IgD-negative memory B cell (primary cell): Measurements from ENCODE around the gene SGMS1. TPM values are rescaled to one million over a fixed set of nuclear protein-coding genes. Genes with fewer than 3 reads are reported as not detected.
A peak's percentile ranks its signal among the peaks of the same experiment; 100 is the strongest.
"Not testable (repeated sequence)": the region's sequence is repeated elsewhere in the genome, so short reads cannot be mapped to it uniquely, and the experiment has no call there.

Experiments
- H3K27ac Mint-ChIP-seq, 3 donors: one replicate each; pipeline ENCODE4 v1.8.0; 2020 to 2022; ENCODE audit warnings: mild to moderate bottlenecking in 3 of 3, mixed read lengths in 3 of 3, moderate library complexity in 1 of 3
- H3K27me3 Mint-ChIP-seq: one replicate; pipeline ENCODE4 v1.8.0; 2021; ENCODE audit warnings: mixed read lengths
- H3K36me3 Mint-ChIP-seq: one replicate; pipeline ENCODE4 v1.8.0; 2020; ENCODE audit warnings: mild to moderate bottlenecking, mixed read lengths
- H3K4me1 Mint-ChIP-seq, 3 donors: one replicate each; pipeline ENCODE4 v1.8.0; 2020 to 2022; ENCODE audit warnings: mixed read lengths in 3 of 3, mild to moderate bottlenecking in 1 of 3
- H3K4me3 Mint-ChIP-seq, 4 donors: one replicate each; pipeline ENCODE4 v1.8.0; 2020 to 2022; ENCODE audit warnings: mild to moderate bottlenecking in 4 of 4, mixed read lengths in 4 of 4, moderate library complexity in 3 of 4
- H3K9me3 Mint-ChIP-seq, 3 donors: one replicate each; pipeline ENCODE4 v1.8.0; 2020 to 2021; ENCODE audit warnings: mixed read lengths in 3 of 3, mild to moderate bottlenecking in 1 of 3
- polyA plus RNA-seq: library from polyadenylated mRNA; unstranded; fragments of 300-500 nt; fragmentation: Illumina TruSeq; gene quantifications from one replicate; pipeline ENCODE4 v1.2.3, GENCODE V29; 2021

SGMS1 gene
- polyA plus RNA-seq, 1 donor from 2014 or later = 12.4 TPM

DNA sequence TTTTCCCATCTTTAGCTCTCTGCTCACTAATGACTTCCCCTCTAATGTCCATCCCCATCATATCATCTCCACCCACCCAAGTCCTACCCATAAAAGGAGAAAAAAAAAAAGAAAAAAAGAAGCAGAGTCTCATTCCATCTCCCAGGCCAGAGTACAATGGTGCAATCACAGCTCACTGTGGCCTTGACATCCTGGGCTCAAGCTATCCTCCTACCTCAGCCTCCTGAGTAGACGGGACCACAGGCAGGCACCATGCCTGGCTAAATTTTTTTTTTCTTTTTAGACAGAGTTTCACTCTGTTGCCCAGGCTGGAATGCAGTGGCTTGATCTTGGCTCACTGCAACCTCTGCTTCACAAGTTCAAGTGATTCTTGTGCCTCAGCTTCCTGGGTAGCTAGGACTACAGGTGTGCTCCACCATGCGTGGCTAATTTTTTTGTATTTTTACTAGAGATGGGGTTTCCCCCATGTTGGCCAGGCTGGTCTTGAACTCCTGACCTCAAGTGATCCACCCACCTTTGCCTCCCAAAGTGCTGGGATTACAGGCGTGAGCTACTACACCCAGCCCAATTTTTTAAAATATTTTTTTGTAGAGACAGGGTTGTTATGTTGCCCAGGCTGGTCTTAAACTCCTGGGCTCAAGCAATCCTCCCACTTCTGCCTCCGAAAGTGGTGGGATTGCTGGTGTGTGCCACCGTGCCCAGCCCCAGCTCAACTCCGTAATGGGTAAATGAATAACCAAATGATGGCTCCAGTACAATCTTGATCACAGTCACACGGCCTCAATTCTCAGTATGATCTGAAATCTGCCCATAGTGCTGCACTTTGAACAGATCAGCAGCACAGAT is 24.6 kb upstream of the SGMS1 start:
- Mint-ChIP-seq H3K4me3 (peak overlapping the region in 2 of 4 donors; percentile 23 to 79), H3K4me1 (peaks cover 18 to 32% (median 24%) of the 10 kb centered on the region in 3 donors), H3K9me3 (no peaks in the 10 kb centered on the region), H3K36me3 (no peaks in the 10 kb centered on the region), H3K27ac (peak overlapping the region; percentile 11 to 91 (median 59)), H3K27me3 (no peaks in the 10 kb centered on the region)

DNA sequence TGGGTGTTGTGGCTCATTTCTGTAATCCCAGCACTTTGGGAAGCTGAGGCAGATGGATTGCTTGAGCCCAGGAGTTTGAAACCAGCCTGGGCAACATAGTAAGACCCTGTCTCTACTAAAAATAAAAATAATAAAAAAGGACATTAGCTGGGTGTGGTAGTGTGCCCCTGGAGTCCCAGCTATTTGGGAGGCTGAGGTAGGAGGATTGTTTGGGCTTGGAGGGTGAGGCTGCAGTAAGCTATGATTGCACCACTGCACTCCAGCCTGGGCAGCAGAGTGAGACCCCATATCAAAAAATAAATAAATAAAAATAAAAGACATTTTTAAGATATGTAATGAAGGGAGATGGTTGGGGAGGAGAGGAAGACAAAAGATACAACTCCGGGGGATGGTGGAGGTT is 23.6 kb upstream of the SGMS1 start:
- H3K4me1 Mint-ChIP-seq = peaks cover 14 to 22% (median 21%) of the 10 kb centered on the region in 3 donors
- not testable (repeated sequence) for H3K9me3 Mint-ChIP-seq, H3K36me3 Mint-ChIP-seq, H3K27me3 Mint-ChIP-seq, H3K27ac Mint-ChIP-seq
- H3K4me3 Mint-ChIP-seq = peak overlapping the region in 1 of 4 donors; percentile 80

DNA sequence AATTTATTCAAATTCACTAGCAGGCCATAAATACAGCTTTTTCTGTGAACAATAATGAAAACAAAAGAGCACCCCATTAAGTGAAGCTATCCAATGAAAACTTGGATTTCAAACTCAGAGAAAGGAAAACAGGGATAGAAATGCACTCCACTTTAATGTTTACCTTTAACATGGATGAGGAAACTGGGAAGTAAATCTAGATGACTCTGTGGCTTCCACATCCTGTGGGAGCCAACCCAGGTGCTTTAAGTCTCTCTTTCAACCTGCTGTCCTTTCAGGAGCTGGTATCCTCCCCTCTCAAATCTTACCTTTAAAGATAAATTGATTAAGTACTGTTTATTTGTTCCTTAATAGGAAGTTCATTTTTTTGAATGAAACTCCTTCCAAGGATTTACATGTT is 21.5 kb upstream of the SGMS1 start:
- H3K9me3 Mint-ChIP-seq = no peaks in the 10 kb centered on the region
- peaks cover 1% of the 10 kb centered on the region for H3K27me3 Mint-ChIP-seq
- peaks cover 6% of the 10 kb centered on the region for H3K36me3 Mint-ChIP-seq
- H3K27ac Mint-ChIP-seq = no peak overlapping the region
- no peak overlapping the region for H3K4me3 Mint-ChIP-seq
- peaks cover 14 to 21% (median 18%) of the 10 kb centered on the region in 3 donors for H3K4me1 Mint-ChIP-seq

DNA sequence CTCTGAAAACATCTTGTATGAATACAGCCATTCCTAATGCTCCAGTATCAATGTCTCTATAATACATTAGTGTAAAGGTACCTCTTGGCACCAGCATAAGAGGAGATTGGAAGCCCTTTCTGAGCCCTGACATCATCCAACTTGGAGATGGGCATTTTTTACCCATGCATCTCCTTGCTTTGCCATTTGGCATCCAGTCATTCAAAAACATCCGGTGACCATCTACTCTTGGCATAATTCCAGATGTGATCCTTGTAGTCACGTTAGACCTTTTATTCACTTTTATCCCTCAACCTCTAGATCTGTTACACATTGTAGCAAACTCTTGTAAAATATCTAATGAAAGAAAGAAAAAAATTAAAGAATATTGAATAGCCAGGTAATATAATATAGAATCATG is 17.9 kb upstream of the SGMS1 start:
- Mint-ChIP-seq H3K36me3 (peaks cover 6% of the 10 kb centered on the region), H3K27me3 (peaks cover 1% of the 10 kb centered on the region), H3K27ac (no peak overlapping the region), H3K9me3 (no peaks in the 10 kb centered on the region), H3K4me1 (peaks cover 8 to 12% (median 11%) of the 10 kb centered on the region in 3 donors), H3K4me3 (no peak overlapping the region)

DNA sequence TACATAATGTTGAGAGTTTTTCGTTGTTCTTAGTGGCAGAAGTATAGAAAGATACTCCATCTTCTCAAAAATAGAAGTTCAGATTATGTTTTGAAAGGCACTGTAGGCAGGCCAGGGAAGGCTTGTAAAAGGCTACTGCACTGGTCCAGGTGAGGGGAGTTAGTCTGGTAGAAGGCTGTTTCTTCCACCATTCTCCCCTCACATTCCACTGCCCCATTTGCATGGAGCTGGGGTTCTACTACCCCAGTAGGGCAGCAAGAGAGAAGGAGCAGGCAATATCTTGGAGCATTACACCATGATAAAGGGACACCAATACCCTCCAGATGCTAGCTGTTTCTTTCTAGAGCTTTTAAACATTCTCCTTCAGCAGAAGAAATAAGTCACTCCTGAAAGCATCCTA is 16.5 kb upstream of the SGMS1 start:
- Mint-ChIP-seq H3K4me3 (no peak overlapping the region), H3K4me1 (peaks cover 8 to 16% (median 12%) of the 10 kb centered on the region in 3 donors), H3K9me3 (no peaks in the 10 kb centered on the region), H3K27me3 (peaks cover 1% of the 10 kb centered on the region), H3K36me3 (peaks cover 6% of the 10 kb centered on the region), H3K27ac (no peak overlapping the region)

DNA sequence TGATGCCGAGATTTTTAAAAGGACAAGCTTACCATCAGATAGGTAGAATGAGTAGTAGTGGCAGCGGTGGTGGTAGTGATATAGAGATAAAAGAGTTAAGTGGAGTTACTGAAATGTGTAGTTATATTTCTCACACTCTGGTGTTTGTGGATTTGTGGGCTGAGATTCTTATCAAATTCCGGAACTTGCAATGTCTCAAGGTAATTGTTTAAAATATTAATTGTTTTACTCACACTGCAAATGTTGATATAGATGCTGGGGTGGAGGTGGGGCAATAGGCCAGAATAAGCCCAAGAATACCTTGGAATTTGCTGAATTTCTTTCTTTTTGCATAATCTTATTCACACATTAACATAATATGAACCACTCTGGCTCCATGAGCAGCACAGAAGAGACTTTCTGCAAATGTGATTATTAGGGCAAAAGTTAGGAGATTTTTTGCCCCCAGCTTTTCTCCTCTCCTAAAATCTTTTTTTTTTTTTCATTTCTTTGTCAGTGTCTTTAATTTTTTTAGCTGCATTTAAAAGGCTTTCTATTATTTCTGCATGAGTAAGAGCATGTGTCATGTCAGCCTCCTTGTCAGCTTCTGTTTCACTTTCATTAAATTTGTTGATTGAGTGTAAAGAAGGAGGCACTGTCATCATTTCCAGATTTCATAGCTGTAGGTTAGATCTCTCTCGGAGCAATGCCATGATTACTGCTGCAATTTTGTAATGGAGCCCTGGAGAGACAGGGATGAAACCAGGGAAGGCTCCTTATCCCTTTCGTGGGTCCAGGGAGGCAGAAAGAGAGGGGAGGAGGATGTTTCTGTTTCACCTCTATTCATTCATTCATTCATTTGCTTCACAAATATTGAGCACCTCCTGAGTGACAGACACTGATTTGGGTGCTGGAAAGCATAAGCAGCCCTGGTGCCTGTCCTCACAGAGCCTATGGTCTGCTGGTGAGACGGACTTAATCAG is 13.1 kb upstream of the SGMS1 start:
- Mint-ChIP-seq H3K9me3 (no peaks in the 10 kb centered on the region), H3K4me1 (peaks cover 6 to 12% (median 7%) of the 10 kb centered on the region in 3 donors), H3K4me3 (peak overlapping the region in 2 of 4 donors; percentile 84 to 88), H3K36me3 (peaks cover 6% of the 10 kb centered on the region), H3K27me3 (no peaks in the 10 kb centered on the region), H3K27ac (peak overlapping the region in 2 of 3 donors; percentile 1 to 65)

DNA sequence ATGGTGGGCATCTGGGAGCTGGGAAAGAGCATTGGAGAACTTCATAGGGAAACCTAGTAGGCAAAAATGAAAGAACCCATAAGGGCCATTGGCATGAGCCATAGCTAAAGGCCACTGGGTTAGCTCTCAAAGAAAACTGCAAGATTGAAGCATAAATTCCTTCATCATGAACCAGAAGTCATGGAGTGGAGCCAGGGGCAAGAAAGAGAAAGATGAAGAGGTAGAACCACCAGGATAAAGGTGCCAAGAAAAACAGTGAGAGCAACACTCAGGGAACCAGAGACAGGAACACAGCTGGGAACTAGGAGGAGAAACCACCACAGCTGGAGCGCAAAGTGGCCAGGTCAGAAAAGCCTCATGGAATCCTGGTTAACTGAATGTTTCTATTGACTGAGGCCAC is 11.5 kb upstream of the SGMS1 start:
- H3K9me3 Mint-ChIP-seq = no peaks in the 10 kb centered on the region
- H3K4me1 Mint-ChIP-seq = peaks cover 7 to 12% (median 9%) of the 10 kb centered on the region in 3 donors
- peak overlapping the region in 1 of 4 donors; percentile 69 for H3K4me3 Mint-ChIP-seq
- H3K27me3 Mint-ChIP-seq = no peaks in the 10 kb centered on the region
- H3K27ac Mint-ChIP-seq = no peak overlapping the region
- H3K36me3 Mint-ChIP-seq = peaks cover 4% of the 10 kb centered on the region

DNA sequence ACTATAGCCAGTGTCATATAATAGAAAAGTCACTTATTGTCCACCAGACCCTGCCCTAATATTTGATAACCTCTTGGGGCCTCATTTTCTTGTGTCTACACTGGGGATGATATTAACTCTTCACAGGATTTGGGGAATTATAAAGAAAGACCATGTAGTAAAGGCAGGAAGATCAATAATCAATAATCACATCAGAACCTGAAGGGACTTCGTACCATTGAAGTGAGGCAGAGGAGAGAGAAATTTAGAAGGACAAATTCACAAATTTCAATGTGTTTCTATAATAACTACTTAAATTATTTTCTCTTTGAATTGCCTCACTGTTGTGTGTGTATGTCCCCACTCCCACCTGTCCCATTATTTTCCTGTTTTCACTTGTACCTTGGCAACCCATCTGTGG is 10.7 kb upstream of the SGMS1 start:
- Mint-ChIP-seq H3K4me1 (peaks cover 7 to 12% (median 9%) of the 10 kb centered on the region in 3 donors), H3K27ac (no peak overlapping the region), H3K9me3 (no peaks in the 10 kb centered on the region), H3K27me3 (no peaks in the 10 kb centered on the region), H3K36me3 (peaks cover 4% of the 10 kb centered on the region), H3K4me3 (no peak overlapping the region)

DNA sequence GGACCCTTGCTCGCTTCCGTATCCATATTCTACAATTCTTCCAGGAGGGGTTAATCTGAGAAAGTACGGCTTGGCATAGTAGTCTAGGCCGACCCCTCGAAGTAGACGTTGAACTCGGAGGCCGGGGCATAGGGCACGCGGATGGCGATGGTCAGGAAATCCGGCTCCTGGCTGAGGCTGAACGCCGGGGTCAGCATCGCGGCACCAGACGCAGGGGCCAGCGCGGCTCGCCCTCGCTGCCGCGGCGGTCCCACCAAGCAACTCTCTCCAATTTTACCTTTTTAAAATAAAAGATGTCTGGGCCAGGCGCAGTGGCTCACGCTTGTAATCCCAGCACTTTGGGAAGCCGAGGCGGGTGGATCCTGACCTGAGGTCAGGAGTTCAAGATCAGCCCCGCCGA is 7.3 kb upstream of the SGMS1 start:
- no peak overlapping the region for H3K4me3 Mint-ChIP-seq
- no peaks in the 10 kb centered on the region for H3K9me3 Mint-ChIP-seq
- peaks cover 4% of the 10 kb centered on the region for H3K36me3 Mint-ChIP-seq
- H3K27me3 Mint-ChIP-seq = no peaks in the 10 kb centered on the region
- peaks cover 0 to 3% (median 0%) of the 10 kb centered on the region in 3 donors for H3K4me1 Mint-ChIP-seq
- no peak overlapping the region for H3K27ac Mint-ChIP-seq

DNA sequence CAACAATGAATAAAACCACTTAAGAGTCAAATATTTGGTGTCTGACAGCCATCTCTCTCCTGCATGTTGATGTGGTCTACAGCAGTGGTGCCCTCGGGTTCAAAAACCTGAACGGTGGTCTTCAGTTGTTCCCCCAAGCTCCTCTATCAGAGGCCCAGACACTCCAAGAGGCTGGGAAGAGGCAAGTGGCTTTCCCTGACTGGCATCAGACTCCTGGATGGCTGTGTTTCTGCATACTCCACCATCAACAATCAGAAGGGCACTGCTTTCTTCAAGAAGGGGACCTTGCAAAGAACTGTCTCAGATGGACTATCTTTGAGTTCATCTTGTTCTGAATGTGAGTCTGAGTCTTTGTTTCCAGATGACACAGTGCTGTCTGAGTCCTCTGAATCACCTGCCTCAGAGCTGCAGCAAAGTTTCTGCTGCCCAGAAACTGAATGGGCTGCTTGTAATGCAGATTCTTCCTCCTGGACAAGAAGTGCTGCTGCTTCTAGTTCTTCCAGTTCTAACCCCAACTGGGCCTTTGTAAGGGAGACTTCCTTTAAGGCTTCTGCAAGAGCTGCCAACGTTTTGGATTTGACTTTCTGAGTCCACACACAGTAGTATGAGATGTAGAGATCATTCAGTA is 5.9 kb upstream of the SGMS1 start:
- H3K27ac Mint-ChIP-seq = no peak overlapping the region

DNA sequence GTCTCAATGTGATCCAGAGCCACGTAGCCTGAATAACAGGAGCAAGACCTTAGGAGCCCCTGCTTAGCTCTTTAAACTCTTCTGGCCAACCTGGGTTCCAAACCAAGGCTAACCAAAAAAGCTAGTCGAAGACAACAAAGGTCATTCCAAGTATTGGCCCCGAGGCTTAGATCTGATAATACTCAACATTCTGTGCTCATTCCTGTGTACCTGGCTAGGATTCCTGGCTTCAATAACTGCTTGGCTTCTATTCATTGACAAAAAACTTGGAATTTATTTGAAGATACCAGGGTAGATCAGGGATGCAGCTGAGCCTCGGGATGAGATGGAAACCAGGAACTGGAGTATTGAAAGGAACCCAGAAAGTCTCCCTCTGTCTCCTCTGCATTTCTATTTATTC is 4.1 kb upstream of the SGMS1 start:
- Mint-ChIP-seq H3K27me3 (no peaks in the 10 kb centered on the region), H3K9me3 (no peaks in the 10 kb centered on the region), H3K4me3 (peak overlapping the region in 1 of 4 donors; percentile 70), H3K4me1 (peaks cover 7 to 14% (median 10%) of the 10 kb centered on the region in 3 donors), H3K27ac (peak overlapping the region in 1 of 3 donors; percentile 41), H3K36me3 (no peaks in the 10 kb centered on the region)

More for the DNA sequence above, 5.9 kb upstream of the SGMS1 start:
- Mint-ChIP-seq H3K27me3 (no peaks in the 10 kb centered on the region), H3K4me3 (no peak overlapping the region), H3K36me3 (peaks cover 4% of the 10 kb centered on the region), H3K4me1 (peaks cover 7 to 10% (median 10%) of the 10 kb centered on the region in 3 donors), H3K9me3 (no peaks in the 10 kb centered on the region)

DNA sequence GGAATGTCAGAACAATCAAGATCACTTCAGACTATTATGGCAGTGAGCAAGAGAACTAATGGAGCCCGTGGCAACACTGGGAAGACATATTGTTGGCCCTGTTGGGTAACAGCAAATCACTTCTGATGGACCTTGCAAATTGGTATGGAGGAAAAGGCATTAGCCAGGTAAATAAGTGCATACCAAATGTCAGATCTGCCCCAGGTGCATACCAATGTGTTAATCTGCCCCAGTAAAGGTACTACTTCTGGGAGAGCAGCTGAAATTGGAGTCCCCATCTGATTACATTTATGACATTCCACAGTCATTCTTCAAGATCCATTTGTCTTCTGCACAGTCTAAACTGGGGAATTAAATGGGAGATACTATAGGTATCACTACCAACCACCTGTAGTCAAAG is 3.7 kb upstream of the SGMS1 start:
- Mint-ChIP-seq H3K36me3 (no peaks in the 10 kb centered on the region), H3K4me1 (peaks cover 7 to 16% (median 13%) of the 10 kb centered on the region in 3 donors), H3K4me3 (peak overlapping the region in 1 of 4 donors; percentile 30)

DNA sequence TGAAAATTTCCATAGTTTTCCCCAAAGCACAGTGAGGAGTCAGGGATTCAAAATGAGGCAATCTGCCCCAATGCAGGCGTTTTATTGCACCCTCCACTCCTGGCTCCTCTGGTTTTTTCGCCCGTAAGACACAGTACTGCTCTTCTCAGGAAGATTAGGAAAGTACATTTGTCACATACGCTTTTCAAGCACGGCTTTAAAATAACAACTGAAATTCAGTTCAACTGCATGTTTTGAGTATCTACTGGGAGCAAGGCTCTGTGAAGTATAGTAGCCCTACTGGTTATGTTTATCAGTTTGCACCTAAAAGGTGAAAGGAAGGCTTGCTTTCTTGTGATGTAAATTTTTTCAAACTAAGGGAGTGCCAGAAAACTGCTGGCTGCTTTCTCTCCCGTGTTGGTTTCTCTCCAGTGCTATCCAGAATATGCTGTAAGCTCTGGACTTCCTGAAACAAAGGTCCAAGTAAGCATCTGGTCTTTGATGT is 1.9 kb upstream of the SGMS1 start:
- no peaks in the 10 kb centered on the region for H3K36me3 Mint-ChIP-seq
- H3K4me3 Mint-ChIP-seq = peak overlapping the region; percentile 92 to 99 (median 96)
- no peaks in the 10 kb centered on the region for H3K27me3 Mint-ChIP-seq
- peak overlapping the region; percentile 98 for H3K27ac Mint-ChIP-seq
- H3K4me1 Mint-ChIP-seq = peaks cover 12 to 19% (median 14%) of the 10 kb centered on the region in 3 donors
- no peaks in the 10 kb centered on the region for H3K9me3 Mint-ChIP-seq

More for the DNA sequence above, 3.7 kb upstream of the SGMS1 start:
- no peak overlapping the region for H3K27ac Mint-ChIP-seq
- no peaks in the 10 kb centered on the region for H3K9me3 Mint-ChIP-seq
- H3K27me3 Mint-ChIP-seq = no peaks in the 10 kb centered on the region

DNA sequence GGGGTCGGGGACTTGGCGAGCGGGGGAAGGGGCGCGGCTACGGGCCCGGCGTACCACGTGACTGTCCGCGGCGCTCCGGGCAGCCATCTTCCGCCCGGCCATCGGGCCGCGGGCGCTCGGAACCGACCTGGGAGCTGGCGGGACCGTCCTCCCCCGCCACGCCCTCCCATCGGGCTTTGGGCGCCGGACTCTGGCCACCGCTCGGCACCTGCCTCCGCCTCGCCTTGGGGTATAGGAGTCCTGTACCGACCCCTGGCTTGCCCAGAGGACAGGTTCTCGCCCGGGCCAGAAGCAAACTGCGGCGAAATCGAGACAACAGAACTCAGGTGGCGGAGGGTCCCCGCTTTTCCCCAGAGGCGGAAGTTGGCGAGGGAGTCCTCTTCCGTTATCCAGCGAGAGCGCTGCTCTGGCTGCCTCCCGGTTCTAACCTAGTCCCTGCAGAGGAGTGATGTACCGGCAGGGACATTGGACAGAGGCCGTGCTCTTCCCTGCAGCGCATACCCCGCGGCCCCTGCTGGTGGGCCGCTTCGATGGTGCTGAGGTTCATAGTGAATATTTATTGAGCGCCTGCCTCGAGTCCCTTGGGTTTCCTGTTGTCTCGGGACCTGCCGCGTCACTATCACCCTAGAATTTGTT is 1.2 kb upstream of the SGMS1 start:
- no peaks in the 10 kb centered on the region for H3K27me3 Mint-ChIP-seq
- peak overlapping the region; percentile 92 to 99 (median 96) for H3K4me3 Mint-ChIP-seq
- H3K4me1 Mint-ChIP-seq = peaks cover 17 to 24% (median 18%) of the 10 kb centered on the region in 3 donors
- H3K27ac Mint-ChIP-seq = peak overlapping the region; percentile 98
- H3K9me3 Mint-ChIP-seq = no peaks in the 10 kb centered on the region
- H3K36me3 Mint-ChIP-seq = no peaks in the 10 kb centered on the region
